ENCODE results near the gene DISP3. TPM values are rescaled to one million over a fixed set of nuclear protein-coding genes. Genes with fewer than 3 reads are reported as not detected.

The DISP3 gene
- total RNA-seq, 1 donor from 2014 or later: 0.05 TPM

DNA sequence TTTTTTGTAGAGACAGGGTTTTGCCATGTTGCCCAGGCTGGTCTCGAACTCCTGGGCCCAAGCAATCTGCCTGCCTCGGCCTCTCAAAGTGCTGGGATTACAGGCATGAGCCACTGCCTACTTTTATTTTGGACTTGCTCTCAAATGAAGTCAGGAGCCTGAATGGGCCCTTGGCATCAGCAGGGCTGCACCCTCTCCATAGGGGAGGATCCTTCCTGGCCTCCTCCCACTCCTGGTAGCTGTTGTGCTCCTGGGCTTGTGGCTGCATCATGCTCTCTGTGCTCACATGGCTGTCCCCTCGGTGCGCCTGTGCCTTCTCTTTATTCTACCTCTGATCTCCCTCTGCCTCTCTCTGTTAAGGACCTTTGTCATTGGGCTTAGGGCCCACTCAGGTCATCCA is 46.4 kb upstream of the DISP3 start:
- Mint-ChIP-seq H3K27ac (ENCODE audit: unreplicated experiment) (no peak overlapping the region), H3K4me3 (ENCODE audit: unreplicated experiment) (no peak overlapping the region), H3K27me3 (ENCODE audit: low read depth) (peaks cover 34% of the 10 kb centered on the region), H3K36me3 (ENCODE audit: low read depth) (no peaks in the 10 kb centered on the region), H3K9me3 (ENCODE audit: low read depth) (no peaks in the 10 kb centered on the region), H3K4me1 (ENCODE audit: low read depth) (no peaks in the 10 kb centered on the region)
- peak; percentile 35 for DNase-seq (ENCODE audit: low spot score)
- TF ChIP-seq, protein P1, sequence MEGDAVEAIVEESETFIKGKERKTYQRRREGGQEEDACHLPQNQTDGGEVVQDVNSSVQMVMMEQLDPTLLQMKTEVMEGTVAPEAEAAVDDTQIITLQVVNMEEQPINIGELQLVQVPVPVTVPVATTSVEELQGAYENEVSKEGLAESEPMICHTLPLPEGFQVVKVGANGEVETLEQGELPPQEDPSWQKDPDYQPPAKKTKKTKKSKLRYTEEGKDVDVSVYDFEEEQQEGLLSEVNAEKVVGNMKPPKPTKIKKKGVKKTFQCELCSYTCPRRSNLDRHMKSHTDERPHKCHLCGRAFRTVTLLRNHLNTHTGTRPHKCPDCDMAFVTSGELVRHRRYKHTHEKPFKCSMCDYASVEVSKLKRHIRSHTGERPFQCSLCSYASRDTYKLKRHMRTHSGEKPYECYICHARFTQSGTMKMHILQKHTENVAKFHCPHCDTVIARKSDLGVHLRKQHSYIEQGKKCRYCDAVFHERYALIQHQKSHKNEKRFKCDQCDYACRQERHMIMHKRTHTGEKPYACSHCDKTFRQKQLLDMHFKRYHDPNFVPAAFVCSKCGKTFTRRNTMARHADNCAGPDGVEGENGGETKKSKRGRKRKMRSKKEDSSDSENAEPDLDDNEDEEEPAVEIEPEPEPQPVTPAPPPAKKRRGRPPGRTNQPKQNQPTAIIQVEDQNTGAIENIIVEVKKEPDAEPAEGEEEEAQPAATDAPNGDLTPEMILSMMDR (IDR thresholded peaks at IDR 0.05): no peak

DNA sequence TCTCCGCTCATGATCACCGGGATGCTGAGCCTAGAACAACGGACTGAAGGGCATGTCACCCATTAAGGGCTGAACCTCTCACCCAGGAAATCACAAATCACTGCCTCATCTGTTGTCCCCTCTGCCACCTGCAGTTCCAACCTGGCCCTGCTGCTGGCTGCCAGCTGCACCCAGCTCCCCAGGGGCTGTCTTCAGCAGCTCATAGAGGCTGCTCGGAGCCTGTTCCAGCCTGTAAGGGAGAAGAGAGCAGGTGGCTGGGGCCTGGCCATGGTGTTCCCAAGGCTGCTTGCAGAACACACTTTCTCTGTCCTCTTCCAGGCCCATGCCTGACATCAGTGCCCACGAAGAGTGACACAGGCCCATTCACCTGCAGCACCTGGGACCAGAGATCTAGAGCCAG is 44.5 kb upstream of the DISP3 start:
- H3K36me3 Mint-ChIP-seq (ENCODE audit: low read depth): no peaks in the 10 kb centered on the region

DNA sequence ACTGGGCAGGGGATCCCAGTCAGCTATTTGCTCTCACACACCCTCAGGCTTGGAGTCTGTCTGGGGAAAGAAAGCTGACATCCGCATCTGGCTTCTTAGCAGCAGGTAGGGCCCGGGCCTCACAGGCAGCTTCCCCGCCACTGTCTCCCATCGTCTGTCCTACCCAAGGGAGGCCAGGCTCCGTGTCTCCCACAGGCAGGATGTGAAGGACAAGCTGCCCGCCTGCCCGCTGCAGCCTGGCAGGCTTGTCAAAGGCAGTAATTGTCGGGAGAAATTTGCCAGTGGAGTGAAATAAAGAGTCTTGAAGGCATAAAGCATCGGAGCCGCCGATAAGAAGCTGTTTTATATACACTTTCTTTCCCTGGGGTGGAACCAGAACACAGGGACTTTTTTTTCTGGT is 44.0 kb upstream of the DISP3 start:
- TF ChIP-seq, protein P1 (IDR thresholded peaks at IDR 0.05): no peak
- H3K27me3 Mint-ChIP-seq (ENCODE audit: low read depth): peaks cover 40% of the 10 kb centered on the region
- no peak overlapping the region for H3K27ac Mint-ChIP-seq (ENCODE audit: unreplicated experiment)
- no peak overlapping the region for H3K4me3 Mint-ChIP-seq (ENCODE audit: unreplicated experiment)
- H3K36me3 Mint-ChIP-seq (ENCODE audit: low read depth): no peaks in the 10 kb centered on the region
- no peaks in the 10 kb centered on the region for H3K9me3 Mint-ChIP-seq (ENCODE audit: low read depth)
- no peaks in the 10 kb centered on the region for H3K4me1 Mint-ChIP-seq (ENCODE audit: low read depth)
- DNase-seq (ENCODE audit: low spot score): no peak

More for the DNA sequence above, 44.5 kb upstream of the DISP3 start:
- no peak overlapping the region for H3K4me3 Mint-ChIP-seq (ENCODE audit: unreplicated experiment)
- DNase-seq (ENCODE audit: low spot score): no peak
- no peaks in the 10 kb centered on the region for H3K9me3 Mint-ChIP-seq (ENCODE audit: low read depth)
- TF ChIP-seq, protein P1 (IDR thresholded peaks at IDR 0.05): no peak
- no peaks in the 10 kb centered on the region for H3K4me1 Mint-ChIP-seq (ENCODE audit: low read depth)
- no peak overlapping the region for H3K27ac Mint-ChIP-seq (ENCODE audit: unreplicated experiment)
- peaks cover 36% of the 10 kb centered on the region for H3K27me3 Mint-ChIP-seq (ENCODE audit: low read depth)

DNA sequence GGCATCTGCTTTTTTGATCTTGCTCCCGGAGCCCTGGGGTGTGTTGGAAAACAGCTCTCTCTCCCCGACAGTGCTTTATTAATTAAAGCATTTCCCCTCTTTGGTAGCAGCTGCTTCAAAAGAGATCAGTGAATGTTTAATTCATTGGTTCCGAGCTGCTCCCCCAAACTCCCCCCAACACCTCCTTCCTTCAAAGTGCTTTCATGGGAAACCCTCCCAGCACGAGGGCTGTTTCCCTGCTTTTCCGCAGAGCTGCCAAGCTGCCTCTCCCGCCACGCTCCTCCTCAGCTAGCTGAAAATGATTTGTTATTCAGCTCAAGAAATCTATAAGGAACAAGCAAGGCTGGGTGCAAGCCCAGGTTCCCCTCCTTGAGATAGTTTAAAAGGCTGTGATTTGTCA is 40.0 kb upstream of the DISP3 start:
- TF ChIP-seq, protein P1 (IDR thresholded peaks at IDR 0.05): no peak
- Mint-ChIP-seq H3K4me1 (ENCODE audit: low read depth) (no peaks in the 10 kb centered on the region), H3K27ac (ENCODE audit: unreplicated experiment) (no peak overlapping the region), H3K9me3 (ENCODE audit: low read depth) (no peaks in the 10 kb centered on the region), H3K27me3 (ENCODE audit: low read depth) (peaks cover 52% of the 10 kb centered on the region), H3K36me3 (ENCODE audit: low read depth) (no peaks in the 10 kb centered on the region), H3K4me3 (ENCODE audit: unreplicated experiment) (no peak overlapping the region)
- DNase-seq (ENCODE audit: low spot score): no peak

DNA sequence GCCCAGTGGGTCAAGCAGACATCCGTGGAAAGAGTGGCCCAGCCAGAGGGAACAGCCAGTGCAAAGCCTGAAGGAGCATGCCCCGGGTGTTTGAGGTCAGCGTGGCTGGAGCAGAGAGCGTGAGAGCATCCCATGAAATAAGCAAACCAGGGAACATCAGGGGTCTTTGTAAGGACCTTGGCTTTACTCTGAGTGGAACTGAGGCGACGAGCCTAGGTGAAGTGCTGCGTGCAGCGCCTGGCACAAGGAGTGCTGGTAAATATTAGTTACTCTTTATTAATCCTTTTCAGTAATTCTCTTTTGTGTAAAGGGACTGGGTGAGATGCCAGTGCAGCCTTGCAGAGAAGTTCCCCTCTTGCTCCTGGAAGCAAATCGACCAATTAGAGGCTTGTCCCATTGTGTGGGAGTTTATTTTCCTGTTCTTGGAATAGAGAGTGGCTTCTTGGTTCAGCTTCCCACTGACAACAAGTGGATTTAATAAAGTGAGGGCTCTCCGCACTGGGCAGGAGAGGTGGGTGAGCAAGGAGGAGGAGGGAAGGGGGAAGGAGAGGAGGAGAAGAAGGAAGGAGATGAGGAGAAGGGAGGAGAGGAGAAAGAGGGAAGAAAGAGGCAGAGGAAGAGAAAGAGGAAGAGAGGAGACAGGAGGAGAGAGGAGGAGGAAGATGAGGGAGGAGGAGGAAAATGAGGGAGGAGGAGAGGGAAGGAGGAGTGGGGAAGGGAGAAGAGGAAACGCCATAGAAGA is 37.6 kb upstream of the DISP3 start:
- no peak for DNase-seq (ENCODE audit: low spot score)
- H3K27ac Mint-ChIP-seq (ENCODE audit: unreplicated experiment): no peak overlapping the region
- TF ChIP-seq, protein P1 (IDR thresholded peaks at IDR 0.05): no peak
- H3K36me3 Mint-ChIP-seq (ENCODE audit: low read depth): no peaks in the 10 kb centered on the region
- no peaks in the 10 kb centered on the region for H3K9me3 Mint-ChIP-seq (ENCODE audit: low read depth)
- H3K4me3 Mint-ChIP-seq (ENCODE audit: unreplicated experiment): no peak overlapping the region
- peaks cover 63% of the 10 kb centered on the region for H3K27me3 Mint-ChIP-seq (ENCODE audit: low read depth)
- no peaks in the 10 kb centered on the region for H3K4me1 Mint-ChIP-seq (ENCODE audit: low read depth)
